HG03060 (cell line): Measurements from ENCODE around the gene EIF4ENIF1.
"Not testable (repeated sequence)": the region's sequence is repeated elsewhere in the genome, so short reads cannot be mapped to it uniquely, and the experiment has no call there.

ENCODE experiments used
- ATAC-seq: cut with Tn5 transposase; IDR thresholded peaks from one replicate; pipeline ENCODE4 v1.9.1; 2021; ENCODE audit warnings: low read depth, moderate number of reproducible peaks; ENCODE audit not compliant: unreplicated experiment

Gene EIF4ENIF1

DNA sequence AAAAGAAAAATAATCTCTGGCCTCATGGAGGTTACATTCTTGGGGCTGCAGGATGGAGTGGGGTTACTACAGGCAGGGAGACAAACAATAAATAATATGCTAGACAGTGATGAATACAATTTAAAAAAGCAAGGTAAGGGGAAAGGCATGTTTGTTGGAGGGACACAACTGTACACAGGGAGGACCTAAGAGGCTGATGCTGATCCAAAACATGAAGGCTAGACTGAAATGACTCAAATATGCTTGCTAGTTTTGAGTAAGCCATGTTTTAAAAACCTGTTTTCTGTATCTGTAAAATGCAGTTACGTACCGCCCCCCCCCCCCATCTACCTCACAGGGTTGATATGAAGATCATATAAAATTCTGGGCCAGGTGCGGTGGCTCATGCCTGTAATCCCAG, 44.0 kb downstream of the EIF4ENIF1 start:
- ATAC-seq: no peak

DNA sequence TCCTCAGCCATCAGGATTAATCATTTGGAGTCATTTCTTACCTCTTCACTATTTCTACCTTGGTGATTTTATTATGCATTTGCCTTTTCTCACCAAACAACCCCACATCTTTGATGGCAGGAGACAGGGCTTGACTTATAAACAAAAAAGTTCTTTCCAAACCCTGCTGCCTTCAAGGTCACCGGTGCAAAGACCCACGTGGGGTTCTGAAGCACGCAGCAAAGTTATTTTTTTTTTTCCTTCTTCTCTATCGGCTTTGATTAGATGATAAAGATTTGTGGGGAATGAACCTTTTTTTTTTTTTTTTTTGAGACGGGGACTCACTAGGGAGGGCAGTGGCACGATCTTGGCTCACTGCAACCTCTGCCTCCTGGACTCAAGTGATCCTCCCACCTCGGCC, 46.1 kb downstream of the EIF4ENIF1 start:
- no peak for ATAC-seq

GRCh38 chr22:31442768-31443489, 46.7 kb downstream of the EIF4ENIF1 start:
- ATAC-seq: no peak

DNA sequence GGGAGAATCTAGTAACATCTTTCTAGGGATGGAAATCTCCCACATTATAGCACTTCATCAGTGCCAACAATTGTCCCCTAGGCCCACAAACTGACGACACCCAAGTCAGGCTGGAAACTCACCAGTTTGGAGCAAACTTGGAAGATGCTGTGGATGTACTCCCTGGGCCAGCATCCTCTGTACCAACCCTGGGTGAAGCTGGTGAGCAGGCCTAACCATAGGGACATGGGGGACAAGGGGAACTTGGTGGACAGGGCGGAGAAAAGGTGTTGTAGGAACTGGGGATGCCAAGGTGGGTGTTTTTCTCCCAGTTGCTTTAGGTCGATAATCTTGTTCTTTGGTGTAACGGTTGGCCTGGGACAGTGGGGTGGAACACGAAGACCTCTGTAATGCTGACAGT, 48.0 kb downstream of the EIF4ENIF1 start:
- no peak for ATAC-seq

DNA sequence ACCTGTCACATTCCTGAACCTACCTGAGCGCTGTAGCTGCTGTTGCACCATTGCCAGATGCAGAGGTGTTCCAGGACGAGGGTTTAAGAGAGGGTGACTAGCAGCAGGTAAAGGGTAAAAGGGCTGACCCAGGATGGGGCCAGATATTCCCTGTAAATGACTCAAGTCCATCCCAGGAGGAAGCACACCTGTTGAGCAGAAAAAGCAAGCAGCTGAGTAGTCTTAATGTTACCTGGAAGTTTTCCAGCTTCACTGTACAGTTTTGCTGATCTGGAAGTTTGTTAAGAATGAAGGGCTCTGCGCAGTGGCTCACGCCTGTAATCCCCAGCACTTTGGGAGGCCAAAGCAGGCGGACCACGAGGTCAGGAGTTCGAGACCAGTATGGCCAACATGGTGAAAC, 49.0 kb downstream of the EIF4ENIF1 start:
- ATAC-seq: no peak

DNA sequence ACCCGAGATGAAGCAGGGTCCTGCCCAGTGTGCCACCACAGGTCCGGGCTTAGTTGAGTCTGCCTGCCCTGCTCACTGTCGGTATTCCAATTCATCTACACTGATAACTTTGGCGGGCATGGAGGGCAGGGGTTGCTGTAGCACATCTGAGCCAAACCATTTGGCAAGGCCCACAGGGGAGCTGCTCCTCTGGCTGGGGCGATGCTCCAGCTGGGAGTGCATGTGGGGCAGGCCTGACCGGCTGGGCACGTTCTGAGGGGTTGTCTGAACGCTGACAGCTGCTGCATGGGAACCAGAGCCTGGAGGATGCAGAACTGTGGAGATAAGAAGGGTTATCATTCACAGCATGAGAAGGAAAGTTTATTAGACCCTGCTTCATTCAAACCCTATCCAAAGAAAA, 49.8 kb downstream of the EIF4ENIF1 start:
- ATAC-seq: no peak

GRCh38 chr22:31436132-31436531, 53.5 kb downstream of the EIF4ENIF1 start:
- ATAC-seq: no peak

GRCh38 chr22:31431950-31432349, 57.7 kb downstream of the EIF4ENIF1 start:
- no peak for ATAC-seq

DNA sequence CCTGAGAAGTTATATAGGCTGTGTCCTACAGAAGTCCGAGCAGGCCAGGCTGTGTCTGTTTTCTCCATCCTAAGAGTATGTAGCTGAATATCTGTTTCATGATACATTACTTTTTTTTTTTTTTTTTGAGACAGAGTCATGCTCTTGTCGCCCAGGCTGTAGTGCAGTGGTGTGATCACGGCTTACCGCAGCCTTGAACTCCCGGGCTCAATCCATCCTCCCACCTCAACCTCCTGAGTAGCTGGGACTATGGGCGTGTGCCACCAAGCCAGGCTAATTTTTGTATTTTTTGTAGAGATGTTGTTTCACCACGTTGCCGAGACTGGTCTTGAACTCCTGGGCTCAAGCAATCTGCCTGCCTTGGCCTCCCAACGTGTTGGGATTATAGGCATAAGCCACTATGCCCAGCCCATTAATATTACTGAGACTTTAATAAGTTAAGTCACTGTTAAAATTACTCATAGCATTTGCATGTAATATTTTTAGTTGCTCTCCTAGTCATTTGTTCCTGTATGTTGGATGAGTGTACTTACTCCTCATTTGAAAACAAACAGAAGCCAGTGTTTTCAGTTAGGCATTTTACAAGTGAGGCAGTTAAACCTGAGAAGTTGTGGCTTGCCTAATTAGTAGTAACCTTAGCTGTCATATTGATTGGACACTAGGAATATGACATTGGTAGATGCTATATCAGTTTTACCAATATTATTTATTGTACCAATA, 64.2 kb downstream of the EIF4ENIF1 start:
- no peak for ATAC-seq

- ATAC-seq: not testable (repeated sequence)
These were observed 87.3 kb downstream of the EIF4ENIF1 start for GRCh38 chr22:31402350-31402749.

- no peak for ATAC-seq
These were observed 89.6 kb downstream of the EIF4ENIF1 start for GRCh38 chr22:31400023-31400397.

- ATAC-seq: peak; percentile 79
These were observed 90.2 kb downstream of the EIF4ENIF1 start, which contains the start of gene DRG1 for GRCh38 chr22:31399211-31400022. TSS of gene DRG1 (plus strand) at chr22:31399604. CDS start at chr22:31399684, 80 bp downstream.

- ATAC-seq: no peak
These were observed 91.4 kb downstream of the EIF4ENIF1 start for GRCh38 chr22:31398231-31398630.

DNA sequence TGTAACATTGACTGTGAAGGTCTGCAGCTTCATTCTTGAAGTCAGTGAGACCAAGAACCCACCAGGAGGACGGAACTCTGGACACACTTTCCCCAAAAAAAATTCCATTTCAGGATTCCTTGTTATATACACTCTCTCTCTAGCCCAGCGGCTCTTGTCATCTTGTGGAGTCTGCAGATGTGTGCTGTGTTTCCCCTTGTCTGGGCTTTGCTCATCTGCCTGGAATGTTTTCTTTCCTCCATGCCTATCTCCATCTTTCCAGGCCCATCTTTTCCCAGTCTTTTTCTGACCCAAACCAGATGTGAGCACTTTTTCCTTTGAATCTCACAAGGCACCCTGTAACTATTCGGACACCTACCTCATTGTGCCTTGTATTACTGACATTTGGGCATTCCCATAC, 95.3 kb downstream of the EIF4ENIF1 start:
- no peak for ATAC-seq

DNA sequence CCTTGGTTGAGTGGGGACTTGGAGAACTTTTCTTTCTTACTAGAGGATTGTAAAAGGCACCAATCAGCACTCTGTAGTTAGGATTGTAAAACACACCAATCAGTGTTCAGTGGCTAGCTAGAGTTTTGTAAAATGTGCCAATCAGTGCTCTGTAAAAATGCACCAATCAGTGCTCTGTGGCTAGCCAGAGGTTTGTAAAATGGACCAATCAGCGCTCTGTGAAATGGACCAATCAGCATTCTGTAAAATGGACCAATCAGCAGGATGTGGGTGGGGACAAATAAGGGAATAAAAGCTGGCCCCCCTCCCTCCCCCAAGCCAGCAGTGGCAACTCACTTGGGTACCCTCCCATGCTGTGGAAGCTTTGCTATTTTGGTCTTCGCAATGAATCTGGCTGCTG, 95.7 kb downstream of the EIF4ENIF1 start:
- ATAC-seq: no peak
